Measurements from ENCODE around the gene TMEM200B.
A peak's percentile ranks its signal among the peaks of the same experiment; 100 is the strongest.
"Not testable (repeated sequence)": the region's sequence is repeated elsewhere in the genome, so short reads cannot be mapped to it uniquely, and the experiment has no call there.

Gene TMEM200B

DNA sequence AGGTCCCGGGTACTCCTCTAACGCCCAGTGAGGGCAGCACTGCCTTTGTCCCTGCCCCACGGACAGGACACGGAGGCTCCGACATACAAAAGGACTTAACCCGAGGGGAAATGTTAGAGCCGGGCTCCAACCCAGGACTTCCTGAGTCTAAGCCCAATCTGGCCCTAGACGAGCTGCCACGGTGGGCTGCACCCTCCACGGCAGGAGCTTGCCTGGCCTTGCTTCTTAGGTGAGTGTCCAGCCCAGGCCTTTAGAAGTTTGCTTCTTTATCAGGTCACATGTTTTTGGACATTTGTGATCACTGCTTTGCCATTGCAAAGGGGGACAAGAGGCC lies 11.0 kb upstream of the TMEM200B start:
- DNase-seq (ENCODE audit: low read depth, low spot score) = no peak

DNA sequence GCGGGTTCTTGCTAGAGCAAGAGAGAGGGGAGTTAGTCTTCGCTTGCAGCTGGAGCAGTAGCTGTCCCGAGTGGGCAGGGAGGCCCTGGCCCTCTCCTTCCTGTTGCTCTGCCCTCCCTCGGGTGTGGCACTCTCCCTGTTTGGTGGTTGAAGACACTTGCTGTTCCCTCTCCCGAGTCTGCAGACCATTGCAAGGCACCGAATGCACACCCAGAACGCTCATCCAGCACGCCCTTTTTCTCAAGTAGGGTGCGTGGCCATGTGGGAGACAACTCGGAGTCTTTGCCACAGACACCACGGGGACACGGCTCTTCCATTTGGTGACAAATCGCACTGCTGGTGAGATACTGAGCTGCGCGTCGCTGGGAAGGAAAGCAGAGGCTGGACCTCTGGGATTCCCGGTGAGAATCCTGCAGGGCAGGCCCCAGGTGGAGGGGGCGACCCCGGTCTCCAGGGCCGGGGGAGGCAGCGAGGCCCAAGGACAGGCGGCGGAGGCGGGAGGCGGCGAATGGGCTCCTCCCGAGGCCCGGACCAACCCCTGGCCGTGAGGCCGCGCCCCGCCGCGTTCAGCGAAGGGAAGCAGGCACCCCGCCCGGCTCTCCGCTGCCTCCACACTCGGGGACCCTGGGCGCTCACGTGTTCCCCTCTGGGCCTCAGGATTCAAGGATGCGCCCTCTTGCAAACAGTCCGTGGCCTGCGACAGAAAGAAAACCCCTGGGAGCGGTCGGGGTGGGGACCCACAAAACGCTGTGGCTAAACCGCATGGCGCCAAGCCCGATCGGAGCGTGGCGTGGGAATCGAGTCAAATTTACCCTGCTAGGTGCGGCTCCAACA lies 10.4 kb upstream of the TMEM200B start:
- DNase-seq (ENCODE audit: low read depth, low spot score) = no peak

DNA sequence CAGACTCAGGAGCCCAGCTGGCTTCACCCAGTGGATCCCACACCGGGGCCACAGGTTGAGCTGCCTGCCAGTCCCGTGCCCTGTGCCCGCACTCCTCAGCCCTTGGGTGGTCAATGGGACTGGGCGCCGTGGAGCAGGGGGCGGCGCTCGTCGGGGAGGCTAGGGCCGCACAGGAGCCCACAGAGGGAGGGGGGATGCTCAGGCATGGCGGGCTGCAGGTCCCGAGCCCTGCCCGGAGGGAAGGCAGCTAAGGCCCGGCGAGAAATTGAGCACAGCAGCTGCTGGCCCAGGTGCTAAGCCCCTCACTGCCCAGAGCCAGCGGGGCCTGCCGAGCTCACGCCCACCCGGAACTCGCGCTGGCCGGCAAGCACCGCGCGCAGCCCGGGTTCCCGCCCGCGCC lies 7.4 kb upstream of the TMEM200B start:
- DNase-seq (ENCODE audit: low read depth, low spot score) = not testable (repeated sequence)

DNA sequence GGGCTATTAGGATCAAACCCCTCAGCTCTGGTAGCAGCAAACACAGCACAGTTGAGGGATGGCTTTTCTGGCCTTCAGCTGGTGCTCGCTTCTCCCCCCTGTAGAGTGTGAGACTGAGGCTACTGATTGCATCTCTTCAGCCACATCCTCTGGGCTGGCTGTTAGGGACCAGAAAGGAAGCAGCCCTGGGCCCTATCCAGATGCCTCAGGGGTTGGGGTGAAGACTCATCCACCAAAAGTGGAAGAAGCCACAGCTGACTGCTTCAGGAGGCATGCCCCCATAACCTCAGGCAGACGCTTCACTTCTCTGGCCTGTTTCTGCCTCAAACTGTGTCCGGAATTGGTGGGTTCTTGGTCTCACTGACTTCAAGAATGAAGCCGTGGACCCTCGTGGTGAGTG lies 6.2 kb upstream of the TMEM200B start:
- DNase-seq (ENCODE audit: low read depth, low spot score) = no peak

DNA sequence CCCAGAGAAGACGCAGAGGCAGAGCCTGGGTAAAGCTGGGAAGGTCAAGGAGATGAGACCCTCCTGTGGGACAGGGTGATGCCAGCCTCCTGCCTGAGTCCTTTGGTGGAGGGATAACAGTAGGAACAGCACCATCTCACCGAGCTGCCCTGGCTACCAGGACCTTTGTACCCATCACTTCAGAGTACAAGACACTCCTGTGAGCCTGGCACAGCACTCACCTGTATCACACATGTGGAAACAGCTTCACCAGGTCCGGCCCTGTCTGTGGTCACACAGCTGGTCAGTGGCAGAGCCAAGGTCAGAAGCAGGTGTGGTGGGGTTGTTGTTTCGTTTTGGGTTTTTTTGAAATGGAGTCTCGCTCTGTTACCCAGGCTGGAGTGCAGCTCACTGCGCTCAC lies 5.0 kb upstream of the TMEM200B start:
- no peak for DNase-seq (ENCODE audit: low read depth, low spot score)

DNA sequence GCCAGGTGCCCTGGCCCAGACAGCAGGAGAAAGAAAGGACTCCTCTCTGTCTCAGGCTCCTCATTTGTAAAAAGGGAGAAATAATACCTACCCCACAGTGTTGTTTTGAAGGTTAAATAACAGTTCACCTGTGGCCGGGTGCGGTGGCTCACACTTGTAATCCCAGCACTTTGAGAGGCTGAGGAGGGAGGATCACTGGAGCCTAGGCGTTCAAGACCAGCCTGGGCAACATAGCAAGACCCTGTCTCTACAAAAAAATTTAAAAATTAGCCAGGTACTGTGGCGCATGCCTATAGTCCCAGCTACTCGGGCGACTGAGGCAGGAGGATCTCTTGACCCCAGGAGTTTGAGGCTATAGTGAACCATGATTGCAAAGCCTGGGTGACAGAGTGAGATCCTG lies 2.5 kb upstream of the TMEM200B start:
- DNase-seq (ENCODE audit: low read depth, low spot score) = no peak

DNA sequence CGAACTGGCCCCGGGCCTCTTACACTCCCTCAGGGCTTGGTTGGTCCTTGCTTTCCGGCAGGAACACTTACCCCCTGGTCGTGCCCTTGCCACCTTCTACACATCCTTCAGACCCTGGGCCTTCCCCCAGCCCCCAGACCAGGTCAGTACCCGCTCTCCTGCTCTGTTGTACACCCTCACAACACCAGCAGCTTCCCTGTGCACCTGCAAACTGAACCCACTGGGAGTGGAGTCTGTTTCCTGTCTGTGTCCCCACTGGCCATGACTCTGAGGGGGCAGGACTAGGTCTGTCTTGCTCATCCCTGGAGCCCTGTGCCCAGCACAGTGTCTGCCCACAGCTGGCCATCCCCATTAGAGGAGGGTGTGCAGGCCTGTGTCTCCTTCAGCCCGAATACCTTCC lies 2.1 kb upstream of the TMEM200B start:
- no peak for DNase-seq (ENCODE audit: low read depth, low spot score)

DNA sequence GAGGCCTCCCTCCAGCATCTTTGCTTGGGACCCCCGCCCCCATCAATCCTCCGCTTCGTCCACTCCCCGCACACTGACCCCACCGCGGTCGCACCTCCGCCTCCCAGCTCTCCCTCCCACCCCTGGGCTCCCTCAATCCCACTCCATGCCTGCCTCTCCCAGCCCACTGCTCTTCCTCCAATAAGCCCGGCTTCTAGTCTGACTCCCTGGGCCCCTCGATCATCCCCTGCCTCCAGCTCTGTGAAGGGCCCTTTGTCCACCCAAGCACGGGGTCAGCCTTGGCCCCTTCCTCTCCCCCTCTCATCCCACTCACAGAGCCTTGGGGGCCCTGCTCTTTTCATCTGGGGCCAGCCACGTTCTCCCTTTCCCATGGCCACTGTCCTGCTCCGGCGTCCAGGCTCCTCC lies 1.5 kb upstream of the TMEM200B start:
- DNase-seq (ENCODE audit: low read depth, low spot score) = no peak

DNA sequence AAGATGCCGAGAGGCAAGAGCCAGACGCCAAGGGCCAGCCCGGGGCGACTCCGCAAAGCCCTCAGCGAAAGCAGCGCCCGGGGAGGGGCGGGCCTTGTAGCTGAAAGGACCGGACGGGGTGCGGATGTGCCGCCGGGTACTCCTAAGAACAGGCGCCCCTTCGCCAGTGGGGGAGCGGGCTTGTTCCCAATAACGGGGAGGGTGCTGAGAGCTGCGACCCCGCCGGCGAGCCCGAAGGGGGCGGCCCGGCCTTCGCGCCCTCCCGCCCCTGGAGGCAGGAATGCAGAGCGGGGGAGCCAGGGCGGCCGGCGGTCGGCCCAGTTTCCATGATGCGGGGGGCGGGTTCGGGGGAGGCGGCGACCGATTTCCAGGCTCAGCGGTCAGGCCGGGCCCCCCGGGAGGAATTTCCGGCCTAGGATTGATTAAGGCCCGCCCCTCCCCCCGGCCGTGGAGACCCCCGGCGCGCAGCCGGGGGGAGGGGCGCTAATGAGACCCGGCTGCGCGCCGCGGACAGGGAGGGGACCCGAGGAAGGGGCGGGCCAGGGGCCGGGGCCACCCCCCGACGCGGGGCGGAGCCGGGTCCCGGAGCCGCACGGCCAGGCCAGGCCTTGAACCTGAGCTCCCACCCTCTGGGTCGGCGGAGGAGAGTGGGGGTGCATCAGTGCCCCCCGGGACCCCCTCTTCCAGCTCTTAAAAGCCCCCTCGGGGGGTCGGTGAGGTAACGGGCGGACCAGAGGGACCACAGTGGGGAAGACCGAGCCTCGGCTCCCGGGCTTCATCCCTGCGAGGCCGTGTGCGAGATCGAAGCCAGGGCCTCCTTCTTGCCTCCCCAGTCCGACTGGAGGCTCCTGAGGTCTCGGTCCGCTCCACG lies 898 bp upstream of the TMEM200B start:
- DNase-seq (ENCODE audit: low read depth, low spot score) = peak; percentile 58

DNA sequence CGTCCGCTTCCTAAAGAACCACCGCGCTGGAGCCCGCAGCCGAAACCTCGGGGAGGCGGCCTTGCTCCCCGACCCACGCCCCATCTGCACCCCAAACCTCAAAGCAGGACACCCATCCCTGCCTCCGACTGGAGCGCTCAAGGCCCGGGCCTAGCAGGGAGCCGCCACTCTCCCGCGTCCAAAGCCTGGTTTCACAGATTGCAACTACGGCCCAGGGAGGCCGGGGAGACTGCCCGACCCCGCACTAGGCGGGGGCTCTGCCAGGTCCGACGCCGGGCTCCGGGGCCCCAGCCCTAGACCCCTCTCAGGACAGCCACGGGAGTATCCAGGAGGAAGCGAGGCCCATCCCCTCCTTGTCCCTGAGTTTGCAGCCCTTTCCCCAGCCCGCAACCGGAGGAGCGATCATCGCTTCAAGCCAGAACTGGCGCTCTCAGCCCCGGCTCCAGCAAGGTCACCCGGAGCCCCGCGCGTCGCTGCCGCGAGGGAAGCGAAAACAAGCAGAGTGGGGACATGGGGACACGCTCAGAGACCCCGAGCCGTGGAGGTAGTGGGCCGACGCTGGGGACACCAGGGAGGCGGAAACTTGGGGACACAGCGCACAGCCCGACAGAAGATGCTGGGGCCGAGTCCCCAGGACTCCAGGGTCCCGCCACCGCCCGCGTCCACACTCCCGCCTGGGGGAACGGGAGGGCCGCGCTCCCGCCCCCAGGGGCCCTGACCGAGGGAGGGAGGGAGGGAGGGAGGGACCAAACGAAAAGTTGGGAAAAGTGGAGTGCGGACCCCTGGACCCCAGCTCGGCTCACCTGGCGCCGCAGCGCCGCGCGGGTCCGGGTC lies 433 bp downstream of the TMEM200B start:
- no peak for DNase-seq (ENCODE audit: low read depth, low spot score)

DNA sequence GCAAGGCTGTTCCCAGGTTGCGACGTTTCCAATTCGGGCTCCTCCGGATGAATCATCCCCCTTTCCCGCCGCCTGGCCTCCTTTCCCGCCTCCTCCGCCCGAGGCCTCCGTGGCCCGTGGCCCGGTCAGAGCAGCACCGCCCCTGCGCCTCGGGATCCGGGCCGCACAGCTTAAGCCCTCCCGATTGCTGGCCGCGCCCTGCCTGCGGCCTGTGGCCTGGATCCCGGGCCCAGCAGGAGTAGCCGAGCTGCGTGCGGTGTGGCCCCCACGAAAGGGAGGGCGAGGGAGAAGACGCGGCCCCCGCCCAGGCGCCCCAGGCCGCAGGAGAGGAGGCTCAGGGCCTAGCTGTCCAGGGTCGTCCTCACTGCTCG lies 1.0 kb downstream of the TMEM200B start:
- DNase-seq (ENCODE audit: low read depth, low spot score) = no peak

DNA sequence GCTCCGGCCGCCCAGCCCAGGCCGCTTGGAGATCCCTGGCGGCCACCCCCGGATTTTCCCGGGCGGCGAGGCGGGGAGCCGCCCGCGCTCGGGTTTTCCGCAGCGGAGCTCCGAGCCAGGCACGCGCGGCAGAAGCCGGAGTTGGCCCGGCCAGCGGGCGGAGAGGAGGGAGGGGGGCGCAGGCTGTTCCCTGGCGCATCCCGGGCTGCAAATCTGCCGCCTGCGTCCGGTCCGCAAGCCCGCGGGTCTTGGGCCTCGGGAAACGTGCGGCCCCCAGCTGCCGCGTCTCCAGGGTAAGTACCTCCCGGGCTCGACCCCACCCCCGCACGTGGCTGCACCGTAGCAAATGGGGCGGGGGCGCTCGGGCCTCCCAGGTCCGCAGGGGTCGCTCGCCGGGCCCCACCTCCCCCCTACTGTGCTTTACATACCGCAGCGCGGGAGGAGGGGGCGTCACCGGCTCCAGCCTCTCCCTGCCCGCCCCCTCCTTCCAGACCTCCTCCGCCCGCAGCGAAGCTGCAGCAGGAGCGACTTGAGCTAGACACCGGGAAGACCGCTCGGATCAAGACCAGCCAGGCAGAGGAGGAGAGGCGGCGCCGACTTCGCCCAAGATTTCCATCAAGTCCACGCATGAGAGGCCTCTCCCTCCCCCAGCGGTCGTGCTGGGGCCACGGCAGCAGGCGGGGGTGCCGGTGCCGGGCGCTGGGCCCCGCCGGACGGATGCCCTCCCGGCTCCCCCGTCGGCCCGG lies 1.6 kb downstream of the TMEM200B start:
- DNase-seq (ENCODE audit: low read depth, low spot score) = no peak

DNA sequence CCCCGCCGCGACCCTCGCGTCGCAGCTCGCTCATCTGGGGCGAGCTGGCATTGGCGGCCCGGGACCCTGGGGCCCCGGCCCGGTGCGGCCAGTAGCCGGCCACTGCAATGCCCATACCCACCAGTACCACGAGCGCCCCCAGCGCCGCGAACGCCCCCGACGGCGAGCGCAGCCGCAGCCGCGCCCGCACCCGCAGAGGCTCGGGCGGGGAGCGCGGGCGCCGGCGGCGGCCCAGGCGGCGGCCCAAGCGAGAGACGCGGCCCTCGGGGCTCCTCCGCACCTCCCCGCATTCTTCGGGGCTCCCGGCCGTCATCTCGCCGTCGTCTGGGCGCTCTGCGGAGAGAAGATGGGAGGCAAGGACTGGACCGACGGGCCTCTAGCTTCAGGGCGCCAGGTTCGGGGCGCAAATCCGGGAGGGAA lies 2.2 kb downstream of the TMEM200B start:
- no peak for DNase-seq (ENCODE audit: low read depth, low spot score)

DNA sequence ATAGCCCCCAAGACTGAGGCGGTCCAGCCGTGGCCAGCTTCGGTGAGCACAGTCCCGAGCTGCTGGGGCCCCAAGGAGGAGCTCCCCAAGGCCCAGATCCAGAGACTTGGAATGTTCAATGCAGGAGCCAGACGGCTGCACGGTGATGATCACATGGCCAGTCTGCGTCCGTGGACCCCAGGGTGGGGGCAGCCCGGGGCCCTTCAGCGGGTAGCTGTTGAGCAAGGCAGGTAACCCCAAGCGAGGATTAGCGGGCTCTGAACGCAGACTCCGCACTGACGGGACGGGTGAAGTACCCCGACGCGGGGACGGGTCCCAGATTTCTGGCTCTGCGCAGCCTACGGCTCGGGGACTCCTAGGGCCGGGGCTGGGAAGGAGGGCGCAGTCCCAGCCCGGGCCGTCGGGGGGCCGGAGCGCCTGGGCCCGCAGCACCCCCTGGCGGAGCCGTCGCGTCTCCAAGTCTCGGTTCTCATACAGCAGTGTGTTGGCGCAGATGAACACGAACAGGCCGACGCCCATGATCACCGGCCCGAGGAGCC lies 2.7 kb downstream of the TMEM200B start:
- DNase-seq (ENCODE audit: low read depth, low spot score) = no peak

DNA sequence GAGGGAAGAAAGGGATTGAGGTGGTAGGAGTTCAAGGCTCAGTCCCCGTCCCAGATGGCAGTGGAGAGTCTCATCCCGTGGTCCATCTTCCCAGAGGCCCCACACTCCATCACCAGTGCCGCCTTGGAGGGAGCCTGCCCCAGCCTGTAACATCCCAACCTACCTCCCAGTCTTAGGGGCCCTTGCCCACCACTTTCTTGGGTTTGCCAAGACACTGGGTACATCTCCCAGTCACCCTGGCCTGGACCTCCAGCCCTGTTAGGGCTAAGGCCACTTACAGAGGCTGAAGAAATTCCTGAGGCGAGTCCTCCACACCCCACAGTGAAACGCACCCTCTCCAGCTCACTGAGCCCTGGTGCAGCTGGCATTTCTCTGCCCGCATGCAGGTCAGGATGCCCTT lies 3.3 kb downstream of the TMEM200B start:
- DNase-seq (ENCODE audit: low read depth, low spot score) = no peak

DNA sequence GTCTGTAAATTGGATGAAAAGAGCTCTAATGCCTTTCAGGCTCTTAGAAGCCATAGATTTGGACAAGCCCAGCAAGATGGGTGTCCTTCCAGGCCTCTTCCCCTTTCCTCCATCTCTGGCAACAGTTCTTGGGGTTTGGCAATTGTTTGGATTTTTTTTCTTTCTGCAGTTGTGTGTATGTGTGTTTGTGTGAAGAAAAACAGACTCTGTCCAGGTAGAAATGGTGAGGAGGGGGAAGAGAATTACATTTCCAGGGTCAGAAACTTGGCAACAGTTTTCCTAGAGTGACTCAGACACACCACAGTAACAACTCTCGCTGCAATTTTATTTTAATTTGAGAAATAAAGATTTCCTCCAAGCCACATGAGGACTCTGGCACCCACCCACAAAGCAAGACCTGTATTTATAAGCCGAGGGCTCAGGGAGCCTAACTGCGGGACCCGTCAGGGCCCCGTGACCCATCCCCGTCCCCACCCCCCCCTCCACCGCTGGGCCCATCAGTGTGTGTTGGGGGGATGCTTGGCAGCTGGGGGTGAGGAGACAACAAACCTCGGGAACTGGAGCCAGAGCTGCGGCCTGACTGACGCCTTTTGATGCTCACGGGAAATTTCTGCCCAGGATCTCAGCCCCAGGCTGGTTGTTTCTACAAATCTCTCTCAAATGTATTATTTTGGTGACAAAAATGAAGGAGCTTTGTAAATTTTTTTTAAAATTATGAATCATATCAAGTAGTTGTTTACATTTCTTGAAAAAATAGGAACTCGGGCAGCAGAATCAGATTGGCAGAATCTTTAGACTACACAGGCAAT lies 4.4 kb downstream of the TMEM200B start:
- no peak for DNase-seq (ENCODE audit: low read depth, low spot score)

DNA sequence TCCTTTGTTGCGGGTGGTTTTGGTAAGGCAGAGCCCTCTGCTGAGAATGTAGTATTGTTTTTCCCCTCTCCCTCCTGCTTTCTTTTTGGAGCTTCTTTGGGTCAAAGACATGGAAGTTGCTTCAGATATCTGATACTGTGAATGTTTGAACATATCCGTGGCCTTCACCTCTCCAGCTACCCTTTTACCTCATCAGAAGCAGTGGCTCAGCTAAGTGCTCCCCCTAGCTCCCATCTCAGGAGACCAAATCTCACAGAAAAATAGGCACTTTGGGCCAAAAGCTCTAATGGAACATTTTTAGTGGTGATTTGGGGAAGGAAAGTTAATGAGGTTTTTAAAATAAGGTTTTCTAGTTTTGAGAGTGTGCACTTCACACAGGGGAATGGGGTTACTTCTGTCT lies 6.3 kb downstream of the TMEM200B start:
- no peak for DNase-seq (ENCODE audit: low read depth, low spot score)

DNA sequence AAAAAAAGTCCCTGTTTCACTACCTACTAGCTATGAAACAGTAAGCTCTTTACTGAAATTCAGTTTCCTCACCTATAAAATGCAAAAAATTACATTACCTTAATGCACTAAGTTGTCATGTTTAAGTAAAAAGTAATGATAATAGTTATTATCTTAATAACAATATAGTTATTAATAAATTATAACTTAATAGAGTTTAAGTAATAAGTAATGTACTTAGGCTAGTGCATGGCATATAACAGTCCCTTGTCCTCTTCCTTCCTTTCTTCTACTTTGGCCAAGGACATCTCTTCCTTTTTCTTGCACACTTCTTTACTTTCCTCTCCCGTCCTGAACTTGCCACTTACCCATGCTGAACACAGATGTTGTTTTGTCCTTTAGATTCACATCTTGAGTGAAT lies 9.0 kb downstream of the TMEM200B start:
- DNase-seq (ENCODE audit: low read depth, low spot score) = no peak

DNA sequence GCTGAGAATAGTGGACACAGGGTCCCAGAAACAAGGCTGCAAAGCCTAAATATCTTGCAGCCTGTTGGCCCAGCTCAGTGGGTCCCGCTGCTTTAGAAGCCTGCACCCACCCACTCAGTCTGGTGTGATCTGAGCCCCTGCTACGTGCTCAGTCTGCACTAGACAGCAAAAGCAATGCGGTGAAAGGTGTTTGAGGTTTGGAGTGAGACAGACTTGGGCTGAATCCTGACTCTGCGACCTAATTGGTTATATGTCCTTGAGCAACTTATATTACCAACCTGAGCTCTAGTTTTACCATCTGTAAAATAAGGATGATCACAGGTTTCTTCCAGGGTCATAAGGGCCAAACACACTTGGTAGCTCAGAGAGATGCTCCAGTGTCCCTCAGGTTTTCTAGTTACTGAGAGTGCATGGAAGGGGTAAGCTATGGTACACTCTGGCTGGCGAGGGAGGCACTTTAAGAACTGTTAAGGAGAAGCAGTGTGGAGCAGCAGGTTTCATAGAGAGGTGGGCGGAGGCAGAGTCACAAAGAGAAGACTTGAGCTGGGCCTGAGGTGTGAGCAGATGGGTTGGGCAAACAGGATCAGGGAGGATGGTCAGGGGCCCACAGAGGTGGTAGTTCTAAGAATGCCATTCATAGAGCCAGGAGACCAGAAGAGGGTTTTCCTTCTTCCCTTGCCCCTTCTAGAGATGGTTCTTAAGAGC lies 10.1 kb downstream of the TMEM200B start:
- DNase-seq (ENCODE audit: low read depth, low spot score) = no peak

Measured in smooth muscle cell of the brain vasculature (primary cell).